Measurements from ENCODE around the gene CADM1. TPM values are rescaled to one million over a fixed set of nuclear protein-coding genes. Genes with fewer than 3 reads are reported as not detected.

CADM1 gene
- total and polyA plus RNA-seq, 8 donors = 0.58 to 29.7 (median 5.3) TPM

DNA sequence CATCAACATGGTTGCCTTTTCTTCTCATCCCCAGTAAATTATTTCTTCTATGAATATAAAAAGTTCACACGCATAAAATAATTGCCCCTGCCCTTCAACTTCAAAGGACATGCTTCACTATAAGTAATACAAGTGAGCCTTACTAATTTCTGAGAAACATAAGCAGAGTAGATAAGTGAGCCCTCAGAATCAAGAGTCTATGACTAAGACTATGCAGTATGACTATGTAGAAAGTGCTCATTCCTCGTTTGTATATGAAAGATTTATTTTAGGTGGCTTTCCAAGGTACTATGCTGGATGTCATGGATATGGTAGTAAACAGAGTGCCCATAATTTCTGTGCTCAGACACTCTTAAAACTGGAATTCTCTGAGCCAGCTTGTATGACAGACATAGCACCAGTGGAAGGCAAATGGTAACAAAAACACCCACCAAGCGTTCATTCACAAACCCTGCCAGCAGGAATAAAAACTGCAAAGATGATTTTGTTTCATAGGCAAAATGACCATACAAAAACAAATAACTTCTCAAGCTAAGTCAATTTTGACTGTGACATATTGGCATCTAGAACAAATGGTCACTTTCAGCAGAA, 189.8 kb downstream of the CADM1 start:
- WGBS, 5 donors = 77 to 82% (median 80%) methylated on average over 3 of the region's 3 CpGs
- intact Hi-C loops (cut with DNase I; ENCODE audit: low total_unique reads) = no loop called here

DNA sequence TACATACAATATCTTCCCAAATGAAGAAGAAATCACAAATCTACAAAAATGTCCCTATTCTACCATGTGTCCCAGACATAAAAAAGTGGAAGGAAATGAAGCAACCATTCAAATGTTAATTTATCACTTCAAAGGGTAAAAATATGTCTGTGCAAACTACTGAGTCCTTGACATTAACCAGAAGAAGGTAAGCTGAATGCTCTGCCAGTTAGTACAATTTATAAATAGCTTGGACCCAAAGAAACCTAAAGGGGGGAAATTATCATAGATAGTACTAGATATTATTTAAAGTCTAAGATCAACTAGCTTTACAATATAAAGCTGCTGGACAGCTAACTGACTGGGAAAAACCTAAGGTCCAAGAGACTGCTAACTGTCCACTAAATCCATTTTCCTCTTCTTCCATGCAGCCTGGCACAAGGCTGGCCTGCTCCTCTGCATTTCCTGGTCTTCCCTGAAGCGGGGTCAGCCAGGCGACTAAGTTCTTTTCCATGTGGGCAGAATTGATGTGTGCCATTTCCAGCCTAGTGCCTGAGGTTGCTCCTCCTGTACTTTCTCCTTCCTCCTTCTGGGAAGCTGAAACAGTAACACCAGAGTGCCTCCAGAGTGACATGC, 190.9 kb downstream of the CADM1 start:
- Histone ChIP-seq H3K27ac (no peak overlapping the region), H3K36me3 (no peaks in the 10 kb centered on the region), H3K4me3 (no peak overlapping the region), H3K9me3 (no peaks in the 10 kb centered on the region), H3K27me3 (no peaks in the 10 kb centered on the region), H3K4me1 (no peaks in the 10 kb centered on the region)
- intact Hi-C loops (cut with DNase I; ENCODE audit: low total_unique reads) = no loop called here
- 74 to 90% (median 84%) methylated on average over 2 of the region's 2 CpGs for WGBS, 5 donors
- DNase-seq = no peak
- TF ChIP-seq EP300 (IDR thresholded peaks at IDR 0.05) = no peak
- TF ChIP-seq, protein P1, sequence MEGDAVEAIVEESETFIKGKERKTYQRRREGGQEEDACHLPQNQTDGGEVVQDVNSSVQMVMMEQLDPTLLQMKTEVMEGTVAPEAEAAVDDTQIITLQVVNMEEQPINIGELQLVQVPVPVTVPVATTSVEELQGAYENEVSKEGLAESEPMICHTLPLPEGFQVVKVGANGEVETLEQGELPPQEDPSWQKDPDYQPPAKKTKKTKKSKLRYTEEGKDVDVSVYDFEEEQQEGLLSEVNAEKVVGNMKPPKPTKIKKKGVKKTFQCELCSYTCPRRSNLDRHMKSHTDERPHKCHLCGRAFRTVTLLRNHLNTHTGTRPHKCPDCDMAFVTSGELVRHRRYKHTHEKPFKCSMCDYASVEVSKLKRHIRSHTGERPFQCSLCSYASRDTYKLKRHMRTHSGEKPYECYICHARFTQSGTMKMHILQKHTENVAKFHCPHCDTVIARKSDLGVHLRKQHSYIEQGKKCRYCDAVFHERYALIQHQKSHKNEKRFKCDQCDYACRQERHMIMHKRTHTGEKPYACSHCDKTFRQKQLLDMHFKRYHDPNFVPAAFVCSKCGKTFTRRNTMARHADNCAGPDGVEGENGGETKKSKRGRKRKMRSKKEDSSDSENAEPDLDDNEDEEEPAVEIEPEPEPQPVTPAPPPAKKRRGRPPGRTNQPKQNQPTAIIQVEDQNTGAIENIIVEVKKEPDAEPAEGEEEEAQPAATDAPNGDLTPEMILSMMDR (IDR thresholded peaks at IDR 0.05) = no peak
- no peak for TF ChIP-seq POLR2A (IDR thresholded peaks at IDR 0.05)
- TF ChIP-seq POLR2AphosphoS5 (IDR thresholded peaks at IDR 0.05) = no peak

More for the DNA sequence above, 189.8 kb downstream of the CADM1 start:
- H3K27me3 ChIP-seq = no peaks in the 10 kb centered on the region
- H3K27ac ChIP-seq = no peak overlapping the region
- no peaks in the 10 kb centered on the region for H3K4me1 ChIP-seq
- H3K9me3 ChIP-seq = no peaks in the 10 kb centered on the region
- H3K4me3 ChIP-seq = no peak overlapping the region
- no peaks in the 10 kb centered on the region for H3K36me3 ChIP-seq
- TF ChIP-seq, protein P1 (IDR thresholded peaks at IDR 0.05) = no peak
- TF ChIP-seq POLR2A (IDR thresholded peaks at IDR 0.05) (no peak), POLR2AphosphoS5 (IDR thresholded peaks at IDR 0.05) (no peak), EP300 (IDR thresholded peaks at IDR 0.05) (no peak)
- no peak for DNase-seq

DNA sequence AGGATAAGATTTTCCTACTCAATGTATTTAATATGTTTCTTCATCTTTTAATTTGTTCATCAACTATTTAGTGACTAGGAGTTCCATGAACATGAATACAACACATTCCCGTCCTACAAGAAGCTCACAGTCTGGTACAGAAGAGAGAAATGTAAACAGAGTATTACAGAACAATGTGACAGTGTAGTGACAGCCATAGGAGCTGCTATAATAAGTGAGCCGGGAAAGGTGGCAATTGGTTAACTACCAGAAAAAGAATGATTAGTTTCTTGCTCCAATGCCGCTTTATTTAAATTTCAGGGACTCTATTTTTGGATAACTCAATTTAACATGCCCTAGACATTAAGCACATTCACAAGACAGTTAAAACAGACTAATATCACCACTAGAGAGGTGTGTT, 192.3 kb downstream of the CADM1 start:
- no peak overlapping the region for H3K27ac ChIP-seq
- no peaks in the 10 kb centered on the region for H3K4me1 ChIP-seq
- no peak for TF ChIP-seq POLR2AphosphoS5 (IDR thresholded peaks at IDR 0.05)
- no peak for TF ChIP-seq EP300 (IDR thresholded peaks at IDR 0.05)
- no peak for TF ChIP-seq POLR2A (IDR thresholded peaks at IDR 0.05)
- TF ChIP-seq, protein P1 (IDR thresholded peaks at IDR 0.05) = no peak
- WGBS, 5 donors = 86 to 96% (median 88%) methylated on average over 3 of the region's 3 CpGs
- H3K36me3 ChIP-seq = no peaks in the 10 kb centered on the region
- no peak overlapping the region for H3K4me3 ChIP-seq
- intact Hi-C loops (cut with DNase I; ENCODE audit: low total_unique reads) = no loop called here
- no peaks in the 10 kb centered on the region for H3K9me3 ChIP-seq
- no peak for DNase-seq
- H3K27me3 ChIP-seq = no peaks in the 10 kb centered on the region

DNA sequence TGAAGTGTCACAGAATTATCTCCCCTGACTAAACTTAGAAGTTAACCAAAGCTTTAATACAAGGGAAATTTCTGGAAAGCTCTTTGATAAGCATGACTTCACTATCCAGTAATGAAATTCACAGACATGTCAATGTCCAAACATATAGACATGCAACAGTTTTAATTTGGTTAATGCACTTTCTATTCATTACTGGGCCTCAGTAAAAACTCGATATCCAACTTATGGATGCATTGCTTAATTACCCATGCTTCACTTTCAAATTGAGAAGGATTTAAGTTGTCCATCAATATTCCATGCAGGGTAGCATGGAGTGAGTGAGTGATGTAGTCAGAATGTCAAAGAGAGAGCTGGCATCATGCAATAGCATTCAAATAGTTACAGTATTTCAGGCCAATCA, 197.5 kb downstream of the CADM1 start:
- TF ChIP-seq POLR2A (IDR thresholded peaks at IDR 0.05) (no peak), EP300 (IDR thresholded peaks at IDR 0.05) (no peak), POLR2AphosphoS5 (IDR thresholded peaks at IDR 0.05) (no peak)
- TF ChIP-seq, protein P1 (IDR thresholded peaks at IDR 0.05) = no peak
- no peak for DNase-seq
- H3K9me3 ChIP-seq = no peaks in the 10 kb centered on the region
- no peaks in the 10 kb centered on the region for H3K4me1 ChIP-seq
- H3K27me3 ChIP-seq = no peaks in the 10 kb centered on the region
- intact Hi-C loops (cut with DNase I; ENCODE audit: low total_unique reads) = no loop called here
- no peak overlapping the region for H3K27ac ChIP-seq
- 74 to 92% (median 89%) methylated on average over 1 of the region's 1 CpG for WGBS, 5 donors
- no peak overlapping the region for H3K4me3 ChIP-seq
- H3K36me3 ChIP-seq = no peaks in the 10 kb centered on the region

All from stomach (tissue), 9 donors.